Stimulated activated CD4-positive, alpha-beta T cell treated with anti-CD3 and anti-CD28 coated beads, Interleukin-4, amount 100 ng/mL, for 4 hours (primary cell): ENCODE data around the gene PNMA8B.

Experiments
- DNase-seq, 2 experiments: peaks; one replicate each; pipeline ENCODE4 v3.0.0-alpha.2; 2020

The PNMA8B gene

DNA sequence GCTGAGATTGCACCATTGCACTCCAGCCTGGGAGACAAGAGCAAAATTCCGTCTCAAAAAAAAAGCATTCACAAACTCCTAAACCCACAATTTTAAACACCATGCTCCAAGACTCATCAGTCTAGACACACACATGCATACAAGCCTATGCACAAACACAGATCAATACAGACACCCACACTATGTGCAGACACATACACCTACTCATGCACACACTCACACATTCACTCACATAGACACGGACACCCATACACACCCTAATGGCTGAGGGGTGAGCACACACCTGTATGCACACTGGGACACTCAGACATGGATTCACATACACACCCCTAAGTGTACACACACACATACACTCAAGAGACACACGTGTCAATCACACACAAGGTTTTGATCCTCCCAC, 9.3 kb downstream of the PNMA8B start:
- DNase-seq = no peak

DNA sequence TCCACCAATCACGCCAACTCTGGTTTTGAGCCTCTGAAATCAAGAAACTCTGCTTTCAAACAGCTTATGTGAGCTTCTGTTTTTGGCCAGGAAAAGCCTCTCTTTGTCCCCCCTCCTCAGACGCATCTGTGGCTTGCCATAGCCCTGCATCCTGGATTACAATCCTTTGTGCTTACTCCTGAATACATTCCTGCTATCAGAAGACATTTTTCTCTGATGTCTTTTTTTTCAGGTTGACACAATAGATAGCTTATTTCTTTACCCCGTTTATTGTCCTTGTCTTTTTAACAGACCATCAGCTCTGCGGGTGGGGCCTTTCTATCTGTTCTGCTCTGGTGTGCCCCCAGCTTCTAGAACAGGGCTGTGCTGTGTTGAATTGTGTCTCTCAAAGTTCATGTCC, 11.0 kb downstream of the PNMA8B start:
- no peak for DNase-seq

DNA sequence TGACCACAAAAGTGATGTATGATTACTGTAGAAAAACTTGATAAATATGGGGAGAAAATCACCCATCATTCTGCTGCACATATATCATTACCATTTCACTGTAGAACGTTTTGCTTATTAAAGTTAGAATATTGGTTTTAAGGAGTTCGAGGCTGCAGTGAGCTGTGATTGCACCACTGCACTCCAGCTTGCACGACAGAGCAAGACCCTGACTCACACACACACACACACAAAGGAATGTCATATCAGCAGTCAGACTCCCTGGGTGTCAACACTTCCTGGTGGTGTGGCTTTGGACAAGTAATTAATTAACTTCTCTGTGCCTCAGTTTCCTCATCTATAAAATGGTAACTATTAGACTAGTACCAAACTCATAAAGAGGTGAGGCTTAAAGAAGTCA, 13.0 kb downstream of the PNMA8B start:
- DNase-seq = no peak

GRCh38 chr19:46481947-46482346, 13.7 kb downstream of the PNMA8B start:
- DNase-seq = no peak

GRCh38 chr19:46481223-46481848, 14.3 kb downstream of the PNMA8B start:
- no peak for DNase-seq

- DNase-seq = no peak
These were observed 15.3 kb downstream of the PNMA8B start for GRCh38 chr19:46480415-46480814.

DNA sequence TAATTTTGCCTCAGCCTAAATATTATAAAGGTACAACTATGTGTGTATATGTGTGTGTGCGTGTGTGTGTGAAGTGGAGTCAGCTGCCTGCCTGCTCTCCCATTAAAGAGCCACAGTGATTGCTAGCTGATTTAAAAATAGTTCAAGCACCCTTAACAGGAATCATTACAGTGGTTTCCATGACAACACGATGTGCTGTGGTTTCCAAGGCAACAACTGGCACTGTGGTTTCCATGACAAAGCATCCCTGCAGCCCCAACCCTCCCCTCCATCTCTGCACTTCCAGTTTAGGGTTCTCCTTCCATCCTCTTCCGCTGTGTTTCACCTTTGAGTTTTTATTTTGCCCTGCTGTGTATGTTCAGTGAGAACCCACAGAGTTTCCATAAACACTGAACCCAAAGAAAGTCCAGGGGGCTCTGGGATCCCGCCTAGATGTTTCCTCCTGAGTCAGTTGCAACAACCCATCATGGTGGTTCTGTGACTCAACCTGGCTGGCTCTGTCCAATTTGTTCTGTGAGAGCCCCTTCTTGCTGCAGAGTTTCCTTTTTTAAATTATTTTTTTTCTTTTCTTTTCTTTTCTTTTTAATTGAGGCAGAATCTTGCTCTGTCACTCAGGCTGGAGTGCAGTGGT, 17.2 kb downstream of the PNMA8B start:
- DNase-seq = no peak

DNA sequence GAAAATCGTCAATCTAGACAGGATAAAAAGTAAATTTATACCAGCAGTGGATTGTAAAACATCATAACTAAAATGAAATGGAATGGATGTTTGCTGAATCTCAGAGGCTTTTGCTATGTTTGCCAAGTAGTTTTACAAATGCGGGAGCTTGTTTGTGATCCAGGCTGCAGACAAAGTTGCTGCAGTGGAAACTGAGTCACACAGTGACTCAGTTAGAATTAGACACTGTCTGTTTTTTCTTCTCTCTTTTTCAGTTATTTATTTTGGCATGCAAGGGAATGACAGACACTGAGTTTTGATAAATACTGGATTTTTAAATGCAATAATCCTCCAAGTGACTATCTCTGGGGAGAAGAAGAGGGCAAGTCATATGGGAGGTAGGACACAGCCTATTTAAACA, 19.7 kb downstream of the PNMA8B start:
- no peak for DNase-seq

GRCh38 chr19:46474211-46474610, 21.5 kb downstream of the PNMA8B start:
- no peak for DNase-seq

- no peak for DNase-seq
These were observed 23.1 kb downstream of the PNMA8B start for GRCh38 chr19:46472592-46472991.

GRCh38 chr19:46471811-46472543, 23.7 kb downstream of the PNMA8B start:
- no peak for DNase-seq

DNA sequence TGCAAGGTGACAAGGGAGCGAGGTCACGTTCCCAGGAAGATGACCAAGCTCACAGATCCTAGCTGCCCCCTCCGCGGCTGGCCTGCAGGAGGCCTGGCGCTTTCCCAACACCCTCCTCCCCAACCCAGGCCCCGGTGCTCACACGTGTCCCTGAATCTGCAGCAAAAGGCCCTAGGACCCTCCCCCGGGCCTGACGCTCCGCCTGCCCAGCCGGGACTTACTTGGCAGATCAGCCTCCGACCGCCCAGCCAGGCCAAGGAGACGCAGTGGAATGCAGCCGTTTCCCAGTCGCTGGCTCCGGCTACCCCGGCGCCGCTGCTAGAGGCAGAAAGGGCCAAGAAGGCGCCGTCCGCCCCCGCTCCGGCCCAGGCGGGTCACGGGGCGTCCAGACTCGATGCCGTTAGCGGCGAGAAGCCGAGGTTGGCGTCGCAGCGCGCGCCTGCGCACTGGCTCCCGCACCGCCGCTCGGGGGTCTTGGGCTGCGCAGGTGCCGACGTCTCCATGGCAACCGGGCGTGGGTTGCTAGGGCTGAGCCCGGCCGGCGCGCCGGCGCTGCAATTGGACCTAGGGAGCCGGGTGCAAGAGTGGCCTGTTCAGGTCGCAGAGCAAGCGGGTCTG, 24.4 kb downstream of the PNMA8B start, which contains the start of gene PNMA8A:
PNMA8A (minus strand) TSS at position 448 of the 618 bp plus-strand sequence. CDS start 528 bp downstream, outside the sequence.
- DNase-seq = no peak

GRCh38 chr19:46470376-46470775, 25.3 kb downstream of the PNMA8B start:
- no peak for DNase-seq

GRCh38 chr19:46469541-46470185, 26.0 kb downstream of the PNMA8B start:
- no peak for DNase-seq

DNA sequence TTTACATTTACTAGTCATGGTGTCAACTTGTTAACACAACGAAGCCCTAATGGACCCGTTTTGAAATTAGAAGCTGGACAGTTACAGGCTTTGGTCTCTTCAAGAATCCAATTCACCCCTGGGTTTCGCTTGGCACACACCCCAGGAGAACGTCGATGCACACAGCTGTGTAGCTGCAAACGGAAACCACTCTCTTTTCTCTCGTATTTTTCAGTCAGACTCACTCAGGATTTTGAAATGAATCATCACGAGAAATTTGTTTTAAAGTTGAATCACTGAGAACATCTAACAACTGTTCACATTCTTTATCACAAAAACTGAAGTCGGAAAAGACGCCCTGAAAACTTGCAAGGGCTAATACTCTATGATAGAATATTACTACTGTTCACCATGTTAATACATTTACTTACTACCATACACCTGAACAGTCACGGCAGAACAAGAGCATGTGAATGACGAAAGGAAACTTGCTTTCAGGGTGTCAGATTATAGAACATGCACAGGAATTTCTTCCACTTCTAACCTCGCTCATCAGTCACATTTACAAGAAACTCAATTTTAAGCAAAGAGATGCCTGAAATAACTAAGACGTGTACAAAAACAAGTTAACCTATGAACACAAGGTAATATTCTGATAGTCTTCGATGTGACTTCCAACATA, 29.0 kb downstream of the PNMA8B start:
- DNase-seq = no peak

DNA sequence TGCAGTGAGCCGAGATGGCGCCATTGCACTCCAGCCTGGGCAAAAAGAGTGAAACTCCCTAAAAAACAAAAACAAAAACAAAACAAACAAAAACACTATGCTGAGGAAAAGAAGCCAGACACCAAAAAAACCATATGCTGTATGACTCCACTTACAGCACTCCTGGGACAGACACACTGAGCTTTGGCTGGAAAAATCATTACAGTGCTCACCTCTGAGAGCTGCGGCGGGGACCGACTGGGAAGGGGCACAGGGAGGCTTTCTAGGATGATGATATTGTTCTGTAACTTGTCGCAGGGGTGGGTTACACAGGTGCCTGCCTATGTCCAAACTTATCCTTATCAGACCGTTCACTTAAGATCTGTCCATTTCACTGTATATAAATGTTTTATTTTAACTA, 32.2 kb downstream of the PNMA8B start:
- DNase-seq = no peak

DNA sequence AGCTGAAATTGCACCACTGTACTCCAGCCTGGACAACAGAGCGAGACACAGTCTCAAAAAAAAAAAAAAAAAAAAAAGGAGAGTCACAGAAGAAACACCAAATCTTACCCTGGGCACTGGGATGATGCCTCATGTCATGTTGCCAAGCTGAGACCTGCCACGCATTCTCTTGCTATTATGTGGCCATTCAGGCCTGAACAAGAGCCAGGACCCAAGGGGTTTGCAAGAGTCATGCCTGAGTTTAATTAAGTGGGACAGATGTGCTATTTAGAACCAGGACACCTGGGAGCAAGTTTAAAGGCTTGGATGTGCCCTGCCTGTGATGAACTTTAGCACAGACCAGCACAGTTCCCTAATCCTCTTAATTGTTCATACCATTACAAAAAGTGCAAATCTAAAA, 34.1 kb downstream of the PNMA8B start:
- DNase-seq = no peak

DNA sequence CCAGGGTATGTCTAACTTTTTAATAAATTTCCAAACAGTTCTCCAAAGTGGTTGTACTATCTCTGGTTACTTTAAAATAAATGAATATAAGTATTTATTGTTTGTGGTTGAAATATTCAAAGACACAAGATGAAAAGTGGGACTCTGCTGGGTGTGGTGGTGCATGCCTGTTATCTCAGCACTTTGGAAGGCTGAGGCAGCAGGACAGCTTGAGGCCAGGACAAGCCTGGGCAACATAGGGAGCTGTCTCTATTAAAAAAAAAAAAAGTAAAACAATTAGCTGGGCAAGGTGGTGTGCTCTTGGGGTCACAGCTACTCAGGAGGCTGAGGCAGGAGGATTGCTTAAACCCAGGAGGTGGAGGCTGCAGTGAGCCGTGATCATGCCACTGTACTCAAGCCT, 34.7 kb downstream of the PNMA8B start:
- DNase-seq = no peak

GRCh38 chr19:46460055-46460454, 35.6 kb downstream of the PNMA8B start:
- no peak for DNase-seq

DNA sequence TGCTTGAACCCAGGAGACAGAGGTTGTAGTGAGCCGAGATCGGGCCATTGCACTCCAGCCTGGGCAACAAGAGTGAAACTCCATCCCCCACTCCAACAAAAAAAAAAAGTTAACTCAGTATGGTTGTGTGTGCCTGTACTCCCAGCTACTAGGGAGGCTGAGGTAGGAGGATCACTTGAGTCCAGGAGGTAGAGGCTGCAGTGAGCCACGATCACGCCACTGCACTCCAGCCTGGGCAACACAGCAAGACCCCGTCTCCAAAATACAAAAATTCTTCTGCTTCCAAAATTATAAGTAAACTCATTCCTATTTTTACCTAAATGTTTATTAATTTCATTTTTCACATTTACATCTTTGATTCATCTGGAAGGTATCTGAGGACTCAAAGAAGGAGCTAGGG, 38.7 kb downstream of the PNMA8B start:
- DNase-seq = no peak

- DNase-seq = no peak
These were observed 41.4 kb downstream of the PNMA8B start for GRCh38 chr19:46454244-46454643.

DNA sequence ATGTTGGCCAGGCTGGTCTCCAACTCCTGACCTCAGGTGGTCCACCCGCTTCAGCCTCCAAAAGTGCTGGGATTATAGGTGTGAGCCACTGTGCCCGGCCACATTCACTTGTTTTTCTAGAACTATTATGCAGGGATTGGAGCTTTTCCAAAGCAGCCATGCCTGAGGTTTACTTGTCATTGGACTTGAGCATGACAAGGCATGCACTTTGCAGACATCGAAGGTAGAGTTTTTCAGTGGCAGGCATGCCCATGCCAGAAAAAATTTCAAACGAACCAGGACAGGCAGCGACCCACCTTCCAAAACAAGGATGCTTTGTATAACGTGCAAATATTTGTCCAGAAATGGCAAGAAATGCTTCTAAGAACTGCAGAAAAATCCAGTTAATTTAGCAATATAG, 42.0 kb downstream of the PNMA8B start:
- no peak for DNase-seq

GRCh38 chr19:46452186-46452585, 43.5 kb downstream of the PNMA8B start:
- no peak for DNase-seq
